Panc1 (cell line): ENCODE results near the gene CFLAR. TPM values are rescaled to one million over a fixed set of nuclear protein-coding genes. Genes with fewer than 3 reads are reported as not detected.

ENCODE experiments used
- ATAC-seq: fragments of 200-7000 bp; cut with Tn5 transposase; 2 replicates; pipeline ENCODE4 v1.9.1; 2020; ENCODE audit warnings: mild to moderate bottlenecking, moderate library complexity
- BruUV-seq: library from RNA; stranded (reverse); fragments of 400-500 nt; replicated peaks from 2 replicates; lab custom pipeline; 2021; lab: Mats Ljungman, UMichigan
- CTCF ChIA-PET: fragments of 300-600 bp; sonication (Branson Sonifier 250); formaldehyde crosslinking; loops from one replicate; lab custom pipeline; 2022; ENCODE audit warnings: antibody characterized with exemption; lab: Charles Lee
- POLR2A ChIA-PET: fragments of 300-600 bp; sonication (Branson Sonifier 250); formaldehyde crosslinking; loops from one replicate; lab custom pipeline; 2022; ENCODE audit warnings: antibody characterized with exemption; lab: Charles Lee
- DNase-seq: peaks from one replicate; pipeline ENCODE4 v3.0.0-alpha.2; 2010; ENCODE audit warnings: low read depth, low spot score
- H3K27ac ChIP-seq: 2 replicates; pipeline ENCODE4 v1.5.1; 2011; ENCODE audit warnings: mild to moderate bottlenecking, low read length, inconsistent platforms
- H3K27me3 ChIP-seq: fragments of 200-500 bp; sonication (Bioruptor generic); 2 replicates; pipeline ENCODE4 v1.6.0; 2014; ENCODE audit warnings: low read length, inconsistent platforms; ENCODE audit not compliant: control insufficient read depth, insufficient read depth
- H3K36me3 ChIP-seq: fragments of 200-500 bp; sonication (Bioruptor generic); 2 replicates; pipeline ENCODE4 v1.5.1; 2014; ENCODE audit warnings: inconsistent platforms, mild to moderate bottlenecking, low read length, moderate library complexity; ENCODE audit not compliant: control insufficient read depth, insufficient read depth
- H3K4me1 ChIP-seq: 2 replicates; pipeline ENCODE4 v1.5.1; 2011; ENCODE audit warnings: inconsistent platforms, mild to moderate bottlenecking, low read length, moderate library complexity; ENCODE audit not compliant: control insufficient read depth, insufficient read depth
- H3K4me3 ChIP-seq, 2 experiments: 2 replicates each; pipeline ENCODE4 v1.5.1; 2011 to 2012; ENCODE audit warnings: low read depth in 2 of 2, low read length in 2 of 2, mild to moderate bottlenecking in 2 of 2, inconsistent platforms in 1 of 2, moderate library complexity in 1 of 2
- H3K9me3 ChIP-seq: fragments of 200-500 bp; sonication (Bioruptor generic); 2 replicates; pipeline ENCODE4 v1.5.1; 2014; ENCODE audit warnings: low read depth, mild to moderate bottlenecking, inconsistent platforms, low read length, moderate library complexity; ENCODE audit not compliant: control insufficient read depth, insufficient read depth
- CTCF ChIP-seq: fragments of 450-650 bp; IDR thresholded peaks from 2 replicates; pipeline ENCODE4 v1.5.1; 2017; ENCODE audit warnings: mild to moderate bottlenecking
- POLR2AphosphoS5 ChIP-seq: IDR thresholded peaks from 2 replicates; pipeline ENCODE4 v1.6.1; 2012; ENCODE audit warnings: mild to moderate bottlenecking, low read depth, low read length, moderate library complexity
- SIN3A ChIP-seq: IDR thresholded peaks from 2 replicates; pipeline ENCODE4 v1.6.1; 2012; ENCODE audit warnings: low read depth, mild to moderate bottlenecking, low read length, moderate library complexity, borderline replicate concordance; ENCODE audit not compliant: insufficient read depth
- TCF7L2 ChIP-seq: IDR thresholded peaks from 2 replicates; pipeline ENCODE4 v1.6.1; 2011; ENCODE audit warnings: mild to moderate bottlenecking, low read depth, low read length, inconsistent platforms
- in situ Hi-C: cut with HindIII; loops from 2 replicates; pipeline ENCODE4 v1.10.0; 2016; ENCODE audit warnings: low sequenced_read_pairs, low pct_unique_long_range_greater_than_20kb
- intact Hi-C: fragments of 100-400 bp; cut with micrococcal nuclease; formaldehyde crosslinking; loops from one replicate; pipeline ENCODE4 v1.10.0; 2022; ENCODE audit not compliant: unreplicated experiment
- total RNA-seq: library from RNA; stranded (reverse); gene quantifications from one replicate; pipeline ENCODE4 v1.2.1, GENCODE V29; 2021; ENCODE audit not compliant: unreplicated experiment
- TF ChIP-seq, protein P1 (sequence below), 2 experiments: IDR thresholded peaks; 2 replicates each; pipeline ENCODE4 v1.6.1; 2011 to 2012; ENCODE audit warnings: low read depth in 2 of 2, control low read depth in 1 of 2, low read length in 1 of 2, mild to moderate bottlenecking in 1 of 2, moderate library complexity in 1 of 2; ENCODE audit not compliant: insufficient read depth in 1 of 2

The CFLAR gene
- total RNA-seq, 1 experiment from 2014 or later, result 46.3 TPM

GRCh38 chr2:201176081-201176481 lies 60.1 kb downstream of the CFLAR start:
- in situ Hi-C loops (no loop called here), intact Hi-C loops (loop anchor here (2.0 kb wide), 1 partner anchor 271 kb away; no protein-coding TSS in a partner anchor)
- no peak overlapping the region for H3K27ac ChIP-seq
- no peak overlapping the region for H3K4me3 ChIP-seq
- BruUV-seq, result no TSS peak
- no peaks in the 10 kb centered on the region for H3K27me3 ChIP-seq
- TF ChIP-seq, protein P1, sequence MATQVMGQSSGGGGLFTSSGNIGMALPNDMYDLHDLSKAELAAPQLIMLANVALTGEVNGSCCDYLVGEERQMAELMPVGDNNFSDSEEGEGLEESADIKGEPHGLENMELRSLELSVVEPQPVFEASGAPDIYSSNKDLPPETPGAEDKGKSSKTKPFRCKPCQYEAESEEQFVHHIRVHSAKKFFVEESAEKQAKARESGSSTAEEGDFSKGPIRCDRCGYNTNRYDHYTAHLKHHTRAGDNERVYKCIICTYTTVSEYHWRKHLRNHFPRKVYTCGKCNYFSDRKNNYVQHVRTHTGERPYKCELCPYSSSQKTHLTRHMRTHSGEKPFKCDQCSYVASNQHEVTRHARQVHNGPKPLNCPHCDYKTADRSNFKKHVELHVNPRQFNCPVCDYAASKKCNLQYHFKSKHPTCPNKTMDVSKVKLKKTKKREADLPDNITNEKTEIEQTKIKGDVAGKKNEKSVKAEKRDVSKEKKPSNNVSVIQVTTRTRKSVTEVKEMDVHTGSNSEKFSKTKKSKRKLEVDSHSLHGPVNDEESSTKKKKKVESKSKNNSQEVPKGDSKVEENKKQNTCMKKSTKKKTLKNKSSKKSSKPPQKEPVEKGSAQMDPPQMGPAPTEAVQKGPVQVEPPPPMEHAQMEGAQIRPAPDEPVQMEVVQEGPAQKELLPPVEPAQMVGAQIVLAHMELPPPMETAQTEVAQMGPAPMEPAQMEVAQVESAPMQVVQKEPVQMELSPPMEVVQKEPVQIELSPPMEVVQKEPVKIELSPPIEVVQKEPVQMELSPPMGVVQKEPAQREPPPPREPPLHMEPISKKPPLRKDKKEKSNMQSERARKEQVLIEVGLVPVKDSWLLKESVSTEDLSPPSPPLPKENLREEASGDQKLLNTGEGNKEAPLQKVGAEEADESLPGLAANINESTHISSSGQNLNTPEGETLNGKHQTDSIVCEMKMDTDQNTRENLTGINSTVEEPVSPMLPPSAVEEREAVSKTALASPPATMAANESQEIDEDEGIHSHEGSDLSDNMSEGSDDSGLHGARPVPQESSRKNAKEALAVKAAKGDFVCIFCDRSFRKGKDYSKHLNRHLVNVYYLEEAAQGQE (IDR thresholded peaks at IDR 0.05; ENCODE audit: insufficient read depth in 1 of 2, low read depth in 2 of 2, low read length in 1 of 2), result no peak
- no peak for TF ChIP-seq CTCF
- no peak for TF ChIP-seq SIN3A
- no peak for TF ChIP-seq TCF7L2
- no peak for TF ChIP-seq POLR2AphosphoS5
- no peaks in the 10 kb centered on the region for H3K4me1 ChIP-seq
- no peaks in the 10 kb centered on the region for H3K36me3 ChIP-seq
- ATAC-seq, result no peak
- CTCF ChIA-PET, result no interaction called here
- POLR2A ChIA-PET, result no interaction called here
- no peaks in the 10 kb centered on the region for H3K9me3 ChIP-seq
- no peak for DNase-seq

DNA sequence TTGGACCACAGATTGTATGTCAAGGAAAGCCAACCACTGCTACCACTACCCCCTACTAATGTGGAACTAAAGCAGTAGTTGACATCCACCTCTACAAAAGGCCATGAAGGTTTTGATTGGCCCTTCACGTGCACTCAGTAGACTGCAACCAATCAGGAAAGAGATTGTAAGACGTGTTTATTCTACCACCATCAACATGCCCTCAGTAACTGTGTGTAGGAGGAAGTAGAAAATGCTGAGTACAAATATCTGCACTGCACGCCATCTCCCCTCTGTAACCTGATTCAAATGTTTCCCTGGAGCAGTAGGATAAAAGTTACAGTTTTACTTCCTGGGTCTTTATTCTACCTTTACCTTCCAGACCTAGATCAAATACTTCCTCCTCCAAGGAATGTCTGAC lies 64.0 kb downstream of the CFLAR start:
- intact Hi-C loops, result no loop called here
- no peak overlapping the region for H3K27ac ChIP-seq
- CTCF ChIA-PET, result no interaction called here
- TF ChIP-seq, protein P1 (IDR thresholded peaks at IDR 0.05; ENCODE audit: insufficient read depth in 1 of 2, low read depth in 2 of 2, low read length in 1 of 2), result no peak
- TF ChIP-seq TCF7L2 (no peak), SIN3A (no peak), CTCF (no peak), POLR2AphosphoS5 (no peak)
- H3K27me3 ChIP-seq, result no peaks in the 10 kb centered on the region
- no peak for DNase-seq
- H3K9me3 ChIP-seq, result no peaks in the 10 kb centered on the region
- H3K4me3 ChIP-seq, result no peak overlapping the region
- H3K36me3 ChIP-seq, result no peaks in the 10 kb centered on the region
- in situ Hi-C loops, result no loop called here
- no peak for ATAC-seq
- H3K4me1 ChIP-seq, result no peaks in the 10 kb centered on the region; the same call in 1 of the 2 replicates
- BruUV-seq, result no TSS peak
- POLR2A ChIA-PET, result no interaction called here
